CD4-positive, alpha-beta T cell treated with Interleukin-21 for 1 hour (primary cell): ENCODE data around the gene FAM20A.
"Not testable (repeated sequence)": the region's sequence is repeated elsewhere in the genome, so short reads cannot be mapped to it uniquely, and the experiment has no call there.

Source experiments
- DNase-seq: peaks from one replicate; pipeline ENCODE4 v3.0.0-alpha.2; 2020

FAM20A gene

GRCh38 chr17:68564415-68565111, 36.6 kb downstream of the FAM20A start:
- DNase-seq = no peak

- no peak for DNase-seq
Measured at GRCh38 chr17:68562736-68563135, 38.4 kb downstream of the FAM20A start.

GRCh38 chr17:68560966-68561720, 40.0 kb downstream of the FAM20A start:
- no peak for DNase-seq

GRCh38 chr17:68559316-68559715, 41.9 kb downstream of the FAM20A start:
- DNase-seq = no peak

- DNase-seq = no peak
Measured at GRCh38 chr17:68556551-68556950, 44.6 kb downstream of the FAM20A start.

GRCh38 chr17:68544111-68544915, 56.9 kb downstream of the FAM20A start:
- no peak for DNase-seq

- no peak for DNase-seq
Measured at GRCh38 chr17:68542698-68543463, 58.3 kb downstream of the FAM20A start.

GRCh38 chr17:68541816-68542215, 59.4 kb downstream of the FAM20A start:
- no peak for DNase-seq

GRCh38 chr17:68540981-68541380, 60.2 kb downstream of the FAM20A start:
- DNase-seq = no peak

GRCh38 chr17:68539548-68540467, 61.4 kb downstream of the FAM20A start:
- DNase-seq = no peak

- no peak for DNase-seq
Measured at GRCh38 chr17:68535922-68536321, 65.2 kb downstream of the FAM20A start.

- no peak for DNase-seq
Measured at GRCh38 chr17:68534695-68535088, 66.5 kb downstream of the FAM20A start.

GRCh38 chr17:68533887-68534694, 67.1 kb downstream of the FAM20A start:
- no peak for DNase-seq

- DNase-seq = no peak
Measured at GRCh38 chr17:68532826-68533225, 68.3 kb downstream of the FAM20A start.

GRCh38 chr17:68531252-68531651, 69.9 kb downstream of the FAM20A start:
- no peak for DNase-seq

- no peak for DNase-seq
Measured at GRCh38 chr17:68527314-68527713, 73.9 kb downstream of the FAM20A start.

- DNase-seq = no peak
Measured at GRCh38 chr17:68526548-68526947, 74.6 kb downstream of the FAM20A start.

GRCh38 chr17:68522266-68522665, 78.9 kb downstream of the FAM20A start:
- DNase-seq = no peak

- no peak for DNase-seq
Measured at GRCh38 chr17:68519911-68520310, 81.3 kb downstream of the FAM20A start.

- DNase-seq = not testable (repeated sequence)
Measured at GRCh38 chr17:68519051-68519450, 82.1 kb downstream of the FAM20A start.
